HL-60 (cell line): Measurements from ENCODE around the gene ERC2.

ENCODE experiments used
- DNase-seq, 2 experiments: peaks; one replicate each; pipeline ENCODE4 v3.0.0-alpha.2; 2010 to 2020; ENCODE audit warnings: low read depth in 1 of 2, low spot score in 1 of 2
- H3K27ac ChIP-seq: fragments of 250-450 bp; sonication (Bioruptor Pico); replicated peaks from 2 replicates; pipeline ENCODE4 v1.5.1; 2020; ENCODE audit warnings: mild to moderate bottlenecking, moderate library complexity
- H3K27me3 ChIP-seq: fragments of 250-450 bp; sonication (Bioruptor Pico); 2 replicates; pipeline ENCODE4 v1.5.1; 2021; ENCODE audit warnings: mild to moderate bottlenecking, moderate library complexity; ENCODE audit not compliant: insufficient read depth, poor library complexity, severe bottlenecking
- H3K4me3 ChIP-seq: replicated peaks from 2 replicates; pipeline ENCODE4 v1.5.1; 2011; ENCODE audit warnings: mild to moderate bottlenecking, control low read depth, low read length; ENCODE audit not compliant: insufficient read depth
- CTCF ChIP-seq: IDR thresholded peaks from one replicate; pipeline ENCODE4 v1.5.1; 2011; ENCODE audit warnings: low read length, control low read depth, inconsistent platforms; ENCODE audit not compliant: insufficient read depth
- GABPA ChIP-seq: IDR thresholded peaks from 2 replicates; pipeline ENCODE4 v1.6.1; 2012; ENCODE audit warnings: low read depth
- POLR2AphosphoS5 ChIP-seq: IDR thresholded peaks from 2 replicates; pipeline ENCODE4 v1.6.1; 2012; ENCODE audit warnings: low read depth
- SPI1 ChIP-seq: IDR thresholded peaks from 2 replicates; pipeline ENCODE4 v1.6.1; 2012; ENCODE audit warnings: low read depth, mild to moderate bottlenecking, borderline replicate concordance
- TF ChIP-seq, protein P1 (sequence below): IDR thresholded peaks from 2 replicates; pipeline ENCODE4 v1.6.1; 2012; ENCODE audit warnings: low read depth; ENCODE audit not compliant: insufficient replicate concordance

ERC2 gene

GRCh38 chr3:55466526-55466925, 1001.7 kb downstream of the ERC2 start:
- no peaks in the 10 kb centered on the region for H3K27me3 ChIP-seq
- no peak overlapping the region for H3K27ac ChIP-seq
- TF ChIP-seq SPI1 (no peak), POLR2AphosphoS5 (no peak), CTCF (no peak), GABPA (no peak)
- TF ChIP-seq, protein P1, sequence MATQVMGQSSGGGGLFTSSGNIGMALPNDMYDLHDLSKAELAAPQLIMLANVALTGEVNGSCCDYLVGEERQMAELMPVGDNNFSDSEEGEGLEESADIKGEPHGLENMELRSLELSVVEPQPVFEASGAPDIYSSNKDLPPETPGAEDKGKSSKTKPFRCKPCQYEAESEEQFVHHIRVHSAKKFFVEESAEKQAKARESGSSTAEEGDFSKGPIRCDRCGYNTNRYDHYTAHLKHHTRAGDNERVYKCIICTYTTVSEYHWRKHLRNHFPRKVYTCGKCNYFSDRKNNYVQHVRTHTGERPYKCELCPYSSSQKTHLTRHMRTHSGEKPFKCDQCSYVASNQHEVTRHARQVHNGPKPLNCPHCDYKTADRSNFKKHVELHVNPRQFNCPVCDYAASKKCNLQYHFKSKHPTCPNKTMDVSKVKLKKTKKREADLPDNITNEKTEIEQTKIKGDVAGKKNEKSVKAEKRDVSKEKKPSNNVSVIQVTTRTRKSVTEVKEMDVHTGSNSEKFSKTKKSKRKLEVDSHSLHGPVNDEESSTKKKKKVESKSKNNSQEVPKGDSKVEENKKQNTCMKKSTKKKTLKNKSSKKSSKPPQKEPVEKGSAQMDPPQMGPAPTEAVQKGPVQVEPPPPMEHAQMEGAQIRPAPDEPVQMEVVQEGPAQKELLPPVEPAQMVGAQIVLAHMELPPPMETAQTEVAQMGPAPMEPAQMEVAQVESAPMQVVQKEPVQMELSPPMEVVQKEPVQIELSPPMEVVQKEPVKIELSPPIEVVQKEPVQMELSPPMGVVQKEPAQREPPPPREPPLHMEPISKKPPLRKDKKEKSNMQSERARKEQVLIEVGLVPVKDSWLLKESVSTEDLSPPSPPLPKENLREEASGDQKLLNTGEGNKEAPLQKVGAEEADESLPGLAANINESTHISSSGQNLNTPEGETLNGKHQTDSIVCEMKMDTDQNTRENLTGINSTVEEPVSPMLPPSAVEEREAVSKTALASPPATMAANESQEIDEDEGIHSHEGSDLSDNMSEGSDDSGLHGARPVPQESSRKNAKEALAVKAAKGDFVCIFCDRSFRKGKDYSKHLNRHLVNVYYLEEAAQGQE = no peak
- DNase-seq = no peak
- no peak overlapping the region for H3K4me3 ChIP-seq

GRCh38 chr3:55461896-55462295, 1006.4 kb downstream of the ERC2 start:
- Histone ChIP-seq H3K27ac (no peak overlapping the region), H3K4me3 (no peak overlapping the region), H3K27me3 (no peaks in the 10 kb centered on the region)
- no peak for DNase-seq
- TF ChIP-seq GABPA (no peak), SPI1 (no peak), POLR2AphosphoS5 (no peak), CTCF (no peak)
- TF ChIP-seq, protein P1 = no peak

DNA sequence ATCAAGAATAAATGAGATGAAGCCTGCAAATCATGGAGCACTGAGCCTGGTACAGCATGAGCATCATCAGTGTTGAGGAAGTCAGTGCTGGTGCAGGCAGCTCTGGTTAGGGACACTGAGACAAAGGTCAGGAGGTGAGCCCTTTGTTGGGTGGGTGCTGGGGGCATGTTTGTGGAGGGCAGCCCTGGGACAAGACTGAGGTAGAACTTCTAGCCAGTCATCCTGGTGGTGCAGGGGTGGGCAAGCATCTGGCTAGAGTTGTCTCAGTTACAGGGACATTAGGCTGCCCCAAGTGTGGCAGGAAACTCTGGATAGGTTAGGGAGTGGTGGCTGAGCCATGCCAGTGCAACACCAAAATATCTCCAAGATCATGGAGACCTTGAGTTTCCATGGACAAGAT, 1008.4 kb downstream of the ERC2 start:
- DNase-seq = no peak
- TF ChIP-seq POLR2AphosphoS5 (no peak), SPI1 (no peak), CTCF (no peak), GABPA (no peak)
- TF ChIP-seq, protein P1 = no peak

More for the DNA sequence above, 1008.4 kb downstream of the ERC2 start:
- Histone ChIP-seq H3K27me3 (no peaks in the 10 kb centered on the region), H3K27ac (no peak overlapping the region), H3K4me3 (no peak overlapping the region)
